Measurements from ENCODE around the gene OSBPL2.

DNA sequence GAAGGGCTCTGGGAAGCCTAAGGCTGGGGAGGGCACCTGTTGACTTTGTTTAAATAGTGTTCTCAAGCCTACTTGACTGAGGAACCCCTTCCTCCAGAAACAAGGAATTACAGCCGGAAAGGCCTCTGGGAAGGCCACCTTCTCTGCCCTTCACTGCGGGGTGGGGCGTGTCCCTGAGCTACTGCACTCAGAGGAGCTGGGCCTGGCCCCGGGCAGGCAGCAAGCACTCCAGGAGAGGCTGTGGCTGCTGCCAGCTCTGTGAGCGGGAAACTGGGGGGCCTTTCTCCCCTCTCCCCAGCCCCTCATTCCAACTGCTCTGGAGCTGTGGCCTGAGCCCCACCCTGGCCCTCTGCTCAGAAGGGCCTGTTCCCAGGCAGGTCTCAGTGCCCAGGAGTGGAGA is 4.0 kb upstream of the OSBPL2 start:
- TF ChIP-seq, protein P1, sequence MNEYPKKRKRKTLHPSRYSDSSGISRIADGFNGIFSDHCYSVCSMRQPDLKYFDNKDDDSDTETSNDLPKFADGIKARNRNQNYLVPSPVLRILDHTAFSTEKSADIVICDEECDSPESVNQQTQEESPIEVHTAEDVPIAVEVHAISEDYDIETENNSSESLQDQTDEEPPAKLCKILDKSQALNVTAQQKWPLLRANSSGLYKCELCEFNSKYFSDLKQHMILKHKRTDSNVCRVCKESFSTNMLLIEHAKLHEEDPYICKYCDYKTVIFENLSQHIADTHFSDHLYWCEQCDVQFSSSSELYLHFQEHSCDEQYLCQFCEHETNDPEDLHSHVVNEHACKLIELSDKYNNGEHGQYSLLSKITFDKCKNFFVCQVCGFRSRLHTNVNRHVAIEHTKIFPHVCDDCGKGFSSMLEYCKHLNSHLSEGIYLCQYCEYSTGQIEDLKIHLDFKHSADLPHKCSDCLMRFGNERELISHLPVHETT (tag by site-specific recombination; IDR thresholded peaks at IDR 0.05) = no peak
- TF ChIP-seq ZNF292 (tag by site-specific recombination; IDR thresholded peaks at IDR 0.05; ENCODE audit: borderline replicate concordance, low read depth) (no peak), GLI4 (tag by site-specific recombination; IDR thresholded peaks at IDR 0.05) (no peak), YY1 (tag by site-specific recombination; IDR thresholded peaks at IDR 0.05) (no peak), ZNF747 (tag by site-specific recombination; IDR thresholded peaks at IDR 0.05) (no peak), ZNF132 (tag by site-specific recombination; IDR thresholded peaks at IDR 0.05; ENCODE audit: borderline replicate concordance) (no peak), IKZF3 (tag by site-specific recombination; IDR thresholded peaks at IDR 0.05) (no peak), SCRT1 (tag by site-specific recombination; IDR thresholded peaks at IDR 0.05; ENCODE audit: borderline replicate concordance) (no peak), ZNF239 (tag by site-specific recombination; IDR thresholded peaks at IDR 0.05) (no peak), HOXA7 (CRISPR knock-in tag; IDR thresholded peaks at IDR 0.05; ENCODE audit: borderline replicate concordance) (no peak)
- TF ChIP-seq, protein P2, sequence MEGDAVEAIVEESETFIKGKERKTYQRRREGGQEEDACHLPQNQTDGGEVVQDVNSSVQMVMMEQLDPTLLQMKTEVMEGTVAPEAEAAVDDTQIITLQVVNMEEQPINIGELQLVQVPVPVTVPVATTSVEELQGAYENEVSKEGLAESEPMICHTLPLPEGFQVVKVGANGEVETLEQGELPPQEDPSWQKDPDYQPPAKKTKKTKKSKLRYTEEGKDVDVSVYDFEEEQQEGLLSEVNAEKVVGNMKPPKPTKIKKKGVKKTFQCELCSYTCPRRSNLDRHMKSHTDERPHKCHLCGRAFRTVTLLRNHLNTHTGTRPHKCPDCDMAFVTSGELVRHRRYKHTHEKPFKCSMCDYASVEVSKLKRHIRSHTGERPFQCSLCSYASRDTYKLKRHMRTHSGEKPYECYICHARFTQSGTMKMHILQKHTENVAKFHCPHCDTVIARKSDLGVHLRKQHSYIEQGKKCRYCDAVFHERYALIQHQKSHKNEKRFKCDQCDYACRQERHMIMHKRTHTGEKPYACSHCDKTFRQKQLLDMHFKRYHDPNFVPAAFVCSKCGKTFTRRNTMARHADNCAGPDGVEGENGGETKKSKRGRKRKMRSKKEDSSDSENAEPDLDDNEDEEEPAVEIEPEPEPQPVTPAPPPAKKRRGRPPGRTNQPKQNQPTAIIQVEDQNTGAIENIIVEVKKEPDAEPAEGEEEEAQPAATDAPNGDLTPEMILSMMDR (tag by site-specific recombination; IDR thresholded peaks at IDR 0.05) = no peak
- TF ChIP-seq, protein P3, sequence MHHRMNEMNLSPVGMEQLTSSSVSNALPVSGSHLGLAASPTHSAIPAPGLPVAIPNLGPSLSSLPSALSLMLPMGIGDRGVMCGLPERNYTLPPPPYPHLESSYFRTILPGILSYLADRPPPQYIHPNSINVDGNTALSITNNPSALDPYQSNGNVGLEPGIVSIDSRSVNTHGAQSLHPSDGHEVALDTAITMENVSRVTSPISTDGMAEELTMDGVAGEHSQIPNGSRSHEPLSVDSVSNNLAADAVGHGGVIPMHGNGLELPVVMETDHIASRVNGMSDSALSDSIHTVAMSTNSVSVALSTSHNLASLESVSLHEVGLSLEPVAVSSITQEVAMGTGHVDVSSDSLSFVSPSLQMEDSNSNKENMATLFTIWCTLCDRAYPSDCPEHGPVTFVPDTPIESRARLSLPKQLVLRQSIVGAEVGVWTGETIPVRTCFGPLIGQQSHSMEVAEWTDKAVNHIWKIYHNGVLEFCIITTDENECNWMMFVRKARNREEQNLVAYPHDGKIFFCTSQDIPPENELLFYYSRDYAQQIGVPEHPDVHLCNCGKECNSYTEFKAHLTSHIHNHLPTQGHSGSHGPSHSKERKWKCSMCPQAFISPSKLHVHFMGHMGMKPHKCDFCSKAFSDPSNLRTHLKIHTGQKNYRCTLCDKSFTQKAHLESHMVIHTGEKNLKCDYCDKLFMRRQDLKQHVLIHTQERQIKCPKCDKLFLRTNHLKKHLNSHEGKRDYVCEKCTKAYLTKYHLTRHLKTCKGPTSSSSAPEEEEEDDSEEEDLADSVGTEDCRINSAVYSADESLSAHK (tag by site-specific recombination; IDR thresholded peaks at IDR 0.05) = no peak
- TF ChIP-seq, protein P4, sequence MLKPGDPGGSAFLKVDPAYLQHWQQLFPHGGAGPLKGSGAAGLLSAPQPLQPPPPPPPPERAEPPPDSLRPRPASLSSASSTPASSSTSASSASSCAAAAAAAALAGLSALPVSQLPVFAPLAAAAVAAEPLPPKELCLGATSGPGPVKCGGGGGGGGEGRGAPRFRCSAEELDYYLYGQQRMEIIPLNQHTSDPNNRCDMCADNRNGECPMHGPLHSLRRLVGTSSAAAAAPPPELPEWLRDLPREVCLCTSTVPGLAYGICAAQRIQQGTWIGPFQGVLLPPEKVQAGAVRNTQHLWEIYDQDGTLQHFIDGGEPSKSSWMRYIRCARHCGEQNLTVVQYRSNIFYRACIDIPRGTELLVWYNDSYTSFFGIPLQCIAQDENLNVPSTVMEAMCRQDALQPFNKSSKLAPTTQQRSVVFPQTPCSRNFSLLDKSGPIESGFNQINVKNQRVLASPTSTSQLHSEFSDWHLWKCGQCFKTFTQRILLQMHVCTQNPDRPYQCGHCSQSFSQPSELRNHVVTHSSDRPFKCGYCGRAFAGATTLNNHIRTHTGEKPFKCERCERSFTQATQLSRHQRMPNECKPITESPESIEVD (tag by site-specific recombination; IDR thresholded peaks at IDR 0.05) = no peak
- TF ChIP-seq, protein P5, sequence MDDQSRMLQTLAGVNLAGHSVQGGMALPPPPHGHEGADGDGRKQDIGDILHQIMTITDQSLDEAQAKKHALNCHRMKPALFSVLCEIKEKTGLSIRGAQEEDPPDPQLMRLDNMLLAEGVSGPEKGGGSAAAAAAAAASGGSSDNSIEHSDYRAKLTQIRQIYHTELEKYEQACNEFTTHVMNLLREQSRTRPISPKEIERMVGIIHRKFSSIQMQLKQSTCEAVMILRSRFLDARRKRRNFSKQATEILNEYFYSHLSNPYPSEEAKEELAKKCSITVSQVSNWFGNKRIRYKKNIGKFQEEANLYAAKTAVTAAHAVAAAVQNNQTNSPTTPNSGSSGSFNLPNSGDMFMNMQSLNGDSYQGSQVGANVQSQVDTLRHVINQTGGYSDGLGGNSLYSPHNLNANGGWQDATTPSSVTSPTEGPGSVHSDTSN (CRISPR knock-in tag; IDR thresholded peaks at IDR 0.05) = no peak

Data from HEK293 (cell line).